Epithelial cell of esophagus (primary cell): ENCODE data around the gene PLEKHA6.

ENCODE experiments used
- DNase-seq: peaks from one replicate; pipeline ENCODE4 v3.0.0; 2010; ENCODE audit warnings: low read depth
- H3K4me3 ChIP-seq: 2 replicates; pipeline ENCODE4 v1.5.1; 2011; ENCODE audit warnings: mild to moderate bottlenecking, low read length, control low read depth
- CTCF ChIP-seq: IDR thresholded peaks from 2 replicates; pipeline ENCODE4 v1.5.1; 2011; ENCODE audit warnings: low read depth, mild to moderate bottlenecking, low read length, control low read depth, inconsistent platforms; ENCODE audit not compliant: insufficient read depth; ENCODE audit errors: missing control alignments

PLEKHA6 gene

DNA sequence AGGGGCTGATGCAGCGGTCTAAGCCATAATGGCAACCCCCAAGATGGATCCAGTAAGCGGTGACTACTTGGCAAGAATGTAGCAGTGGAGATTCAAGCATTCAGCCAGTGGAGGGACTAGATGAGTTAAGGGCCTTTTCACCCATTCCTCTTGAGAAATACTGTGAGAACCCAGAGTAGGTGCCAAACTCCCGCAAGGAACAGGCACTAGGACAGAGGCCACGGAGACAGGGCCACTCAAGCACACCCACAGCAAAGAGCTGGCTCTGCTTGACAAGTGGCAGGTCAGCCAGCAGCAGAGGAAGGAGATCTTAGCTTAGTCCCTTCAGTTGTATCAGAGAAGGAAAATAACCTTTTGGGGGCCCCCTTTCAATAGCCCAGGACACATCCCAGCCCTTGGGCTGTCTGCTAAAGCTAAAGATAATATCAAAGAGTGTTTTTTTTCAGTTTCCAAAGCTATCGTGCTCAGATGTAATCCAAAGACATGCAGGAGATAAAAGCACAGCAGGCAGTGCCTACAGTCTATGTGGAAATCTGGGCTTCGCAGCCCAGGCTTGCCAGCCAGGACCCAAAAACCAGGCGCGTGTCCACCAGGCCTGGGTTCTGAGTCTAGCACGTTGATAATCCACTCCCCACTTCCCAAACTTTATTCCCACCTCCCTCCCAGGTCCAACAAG is 83.9 kb downstream of the PLEKHA6 start:
- H3K4me3 ChIP-seq: no peak overlapping the region
- no peak for TF ChIP-seq CTCF
- no peak for DNase-seq

GRCh38 chr1:204274446-204274845 is 85.3 kb downstream of the PLEKHA6 start:
- TF ChIP-seq CTCF: no peak

DNA sequence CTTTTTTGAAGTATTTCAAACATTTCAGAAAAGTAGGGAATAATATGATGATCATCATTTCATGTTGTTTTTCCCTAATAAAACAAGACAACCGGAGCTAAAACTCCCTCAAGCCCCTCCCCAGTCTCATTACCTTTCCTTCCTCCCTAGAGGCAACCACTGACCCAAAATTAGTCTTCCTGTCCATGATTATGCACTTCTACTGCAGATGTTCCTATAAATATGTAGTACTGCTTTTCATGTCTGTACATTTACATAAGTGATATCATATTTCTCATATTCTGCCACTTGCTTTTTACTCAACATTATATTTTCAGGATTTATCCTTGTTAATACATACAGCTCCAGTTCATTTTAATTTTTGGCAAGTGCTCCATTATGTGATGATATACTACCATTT is 87.2 kb downstream of the PLEKHA6 start:
- TF ChIP-seq CTCF: no peak
- H3K4me3 ChIP-seq: no peak overlapping the region

More at GRCh38 chr1:204274446-204274845, 85.3 kb downstream of the PLEKHA6 start:
- DNase-seq: no peak
- H3K4me3 ChIP-seq: no peak overlapping the region

GRCh38 chr1:204271970-204272369 is 87.8 kb downstream of the PLEKHA6 start:
- H3K4me3 ChIP-seq: no peak overlapping the region
- TF ChIP-seq CTCF: no peak
- no peak for DNase-seq

More for the DNA sequence above, 87.2 kb downstream of the PLEKHA6 start:
- DNase-seq: no peak

DNA sequence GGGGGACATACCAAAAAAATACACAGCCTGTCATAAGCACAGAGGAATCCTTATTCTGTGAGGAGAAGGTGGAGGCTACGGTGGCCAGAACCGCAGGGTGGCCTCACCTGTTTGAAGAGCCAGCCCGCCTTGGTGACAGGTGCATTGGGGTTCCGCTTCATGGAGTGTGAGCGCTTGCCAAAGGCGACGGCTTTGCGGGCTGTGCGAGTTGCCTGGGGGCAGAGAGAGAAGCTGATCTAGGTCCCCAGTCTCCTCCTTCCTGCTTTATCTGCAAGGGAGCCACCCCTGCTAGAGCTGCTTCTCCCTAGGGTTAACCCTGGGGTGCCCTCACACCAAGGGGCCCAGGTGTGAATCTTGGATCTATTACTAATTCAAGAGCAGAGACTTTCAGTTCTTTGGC is 91.6 kb downstream of the PLEKHA6 start:
- TF ChIP-seq CTCF: no peak
- DNase-seq: no peak

GRCh38 chr1:204267191-204267601 is 92.5 kb downstream of the PLEKHA6 start:
- DNase-seq: no peak
- no peak overlapping the region for H3K4me3 ChIP-seq
- TF ChIP-seq CTCF: no peak

More for the DNA sequence above, 91.6 kb downstream of the PLEKHA6 start:
- H3K4me3 ChIP-seq: no peak overlapping the region

GRCh38 chr1:204266504-204267034 is 93.2 kb downstream of the PLEKHA6 start:
- no peak for TF ChIP-seq CTCF
- no peak overlapping the region for H3K4me3 ChIP-seq
- peak; percentile 12 for DNase-seq
